SK-N-MC (cell line): ENCODE measurements around the gene BCDIN3D.

Source experiments
- EZH2 ChIP-seq: fragments of 200-600 bp; sonication (generic); IDR thresholded peaks from one replicate; pipeline ENCODE4 v1.6.1; 2017; ENCODE audit warnings: antibody characterized with exemption
- FOXP2 ChIP-seq: optimal IDR thresholded peaks from 2 replicates; pipeline ENCODE3; 2011; ENCODE audit warnings: mild to moderate bottlenecking, moderate library complexity; ENCODE audit not compliant: insufficient read depth; ENCODE audit errors: extremely low read length, control extremely low read depth
- POLR2AphosphoS5 ChIP-seq: IDR thresholded peaks from 2 replicates; pipeline ENCODE4 v1.6.1; 2012; ENCODE audit warnings: mild to moderate bottlenecking, low read depth, low read length, borderline replicate concordance

DNA sequence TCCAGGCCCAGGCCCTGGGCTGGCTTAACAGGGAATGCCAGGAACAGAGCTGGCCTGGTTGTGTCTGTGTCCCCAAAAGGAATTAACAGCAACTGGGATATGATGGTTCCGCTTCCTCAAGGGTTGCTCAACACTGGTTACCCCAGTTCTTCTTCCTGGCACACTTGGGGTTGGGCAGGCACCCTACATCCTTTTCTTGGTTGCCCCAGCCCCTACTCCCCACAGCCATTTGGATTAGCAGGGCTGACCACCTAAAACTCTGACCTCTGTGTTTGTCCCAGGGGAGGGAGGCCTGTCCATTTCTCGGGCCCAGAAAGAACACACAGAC is 45.5 kb downstream of the BCDIN3D start:
- TF ChIP-seq EZH2: no peak
- no peak for TF ChIP-seq FOXP2
- TF ChIP-seq POLR2AphosphoS5: no peak
